MM.1S (cell line): ENCODE data around the gene DNTT.

Experiments
- DNase-seq: peaks from one replicate; pipeline ENCODE4 v3.0.0-alpha.2; 2015
- H2AFZ ChIP-seq: fragments of 300-600 bp; sonication (generic); 2 replicates; pipeline ENCODE4 v1.6.0; 2016; ENCODE audit warnings: antibody characterized with exemption, low read length
- H3F3A ChIP-seq: fragments of 300-600 bp; sonication (generic); 2 replicates; pipeline ENCODE4 v1.6.1; 2016; ENCODE audit warnings: mild to moderate bottlenecking, antibody characterized with exemption, low read length, moderate library complexity, mixed read lengths; ENCODE audit not compliant: insufficient read depth
- H3K27ac ChIP-seq: fragments of 300-600 bp; sonication (generic); 2 replicates; pipeline ENCODE4 v1.5.1; 2016; ENCODE audit warnings: mild to moderate bottlenecking, low read length
- H3K27me3 ChIP-seq: fragments of 300-600 bp; sonication (generic); replicated peaks from 2 replicates; pipeline ENCODE4 v1.6.0; 2016; ENCODE audit warnings: low read length; ENCODE audit not compliant: insufficient read depth
- H3K36me3 ChIP-seq: fragments of 300-600 bp; sonication (generic); replicated peaks from 2 replicates; pipeline ENCODE4 v1.6.1; 2016; ENCODE audit warnings: mild to moderate bottlenecking, low read length, mixed read lengths; ENCODE audit not compliant: insufficient read depth
- H3K4me1 ChIP-seq: fragments of 300-600 bp; sonication (generic); 2 replicates; pipeline ENCODE4 v1.6.1; 2016; ENCODE audit warnings: low read length, mixed read lengths
- H3K4me2 ChIP-seq: fragments of 300-600 bp; sonication (generic); 2 replicates; pipeline ENCODE4 v1.6.0; 2016; ENCODE audit warnings: low read depth, low read length
- H3K4me3 ChIP-seq: fragments of 300-600 bp; sonication (generic); 2 replicates; pipeline ENCODE4 v1.5.1; 2016; ENCODE audit warnings: low read length, mixed read lengths
- H3K79me2 ChIP-seq: fragments of 300-600 bp; sonication (generic); 2 replicates; pipeline ENCODE4 v1.6.1; 2016; ENCODE audit warnings: mixed run types, low read length, mixed read lengths
- H3K9ac ChIP-seq: fragments of 300-600 bp; sonication (generic); 2 replicates; pipeline ENCODE4 v1.6.1; 2016; ENCODE audit warnings: low read length, mixed read lengths
- H3K9me2 ChIP-seq: fragments of 300-600 bp; sonication (generic); replicated peaks from 2 replicates; pipeline ENCODE4 v1.6.1; 2016; ENCODE audit warnings: mild to moderate bottlenecking, low read length, mixed read lengths; ENCODE audit not compliant: insufficient read depth
- H3K9me3 ChIP-seq: fragments of 300-600 bp; sonication (generic); replicated peaks from 2 replicates; pipeline ENCODE4 v1.6.1; 2016; ENCODE audit warnings: mild to moderate bottlenecking, low read length, mixed read lengths; ENCODE audit not compliant: insufficient read depth
- H4K20me1 ChIP-seq: fragments of 300-600 bp; sonication (generic); 2 replicates; pipeline ENCODE4 v1.6.1; 2016; ENCODE audit warnings: mild to moderate bottlenecking, low read length, moderate library complexity, mixed read lengths; ENCODE audit not compliant: insufficient read depth
- EZH2 ChIP-seq: fragments of 300-600 bp; sonication (generic); optimal IDR thresholded peaks from 2 replicates; pipeline ENCODE3; 2017; ENCODE audit warnings: low read depth, mild to moderate bottlenecking, antibody characterized with exemption, low read length, mixed read lengths
- EZH2phosphoT487 ChIP-seq: fragments of 300-600 bp; sonication (generic); IDR thresholded peaks from 2 replicates; pipeline ENCODE4 v1.6.1; 2018; ENCODE audit warnings: antibody characterized with exemption, low read length
- TF ChIP-seq, protein P1 (sequence below): fragments of 300-600 bp; sonication (generic); IDR thresholded peaks from 2 replicates; pipeline ENCODE4 v1.5.1; 2016; ENCODE audit warnings: antibody characterized with exemption, low read length, mixed read lengths

DNTT gene

DNA sequence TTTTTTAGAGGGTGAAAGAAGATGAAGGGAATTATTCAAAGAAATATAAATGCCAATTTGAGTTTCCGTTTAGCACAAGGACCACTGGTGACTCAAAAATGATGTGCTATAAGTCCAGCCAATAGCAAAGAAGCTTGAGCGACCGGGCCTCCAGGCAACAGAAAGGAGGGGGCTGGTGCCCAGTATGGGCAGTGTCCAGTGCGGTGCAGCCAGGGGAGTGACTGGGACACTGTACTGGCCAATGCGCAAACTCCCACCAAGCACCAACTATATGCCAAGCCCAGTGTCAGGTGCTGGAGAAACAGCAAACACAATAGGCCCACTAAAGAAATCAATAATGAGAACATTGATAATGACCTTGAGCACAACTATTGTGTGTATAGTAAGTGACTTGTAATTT is 64.7 kb downstream of the DNTT start:
- Histone ChIP-seq H3K79me2 (no peaks in the 10 kb centered on the region), H4K20me1 (no peaks in the 10 kb centered on the region), H3F3A (no peaks in the 10 kb centered on the region), H3K4me3 (no peak overlapping the region), H3K36me3 (no peaks in the 10 kb centered on the region), H3K9me3 (no peaks in the 10 kb centered on the region), H3K27ac (no peak overlapping the region), H3K9ac (no peak overlapping the region), H2AFZ (no peak overlapping the region), H3K4me2 (no peak overlapping the region), H3K4me1 (no peaks in the 10 kb centered on the region), H3K27me3 (peaks cover 16% of the 10 kb centered on the region; the same call in 1 of the 2 replicates), H3K9me2 (no peaks in the 10 kb centered on the region)
- TF ChIP-seq EZH2, result no peak
- no peak for DNase-seq

DNA sequence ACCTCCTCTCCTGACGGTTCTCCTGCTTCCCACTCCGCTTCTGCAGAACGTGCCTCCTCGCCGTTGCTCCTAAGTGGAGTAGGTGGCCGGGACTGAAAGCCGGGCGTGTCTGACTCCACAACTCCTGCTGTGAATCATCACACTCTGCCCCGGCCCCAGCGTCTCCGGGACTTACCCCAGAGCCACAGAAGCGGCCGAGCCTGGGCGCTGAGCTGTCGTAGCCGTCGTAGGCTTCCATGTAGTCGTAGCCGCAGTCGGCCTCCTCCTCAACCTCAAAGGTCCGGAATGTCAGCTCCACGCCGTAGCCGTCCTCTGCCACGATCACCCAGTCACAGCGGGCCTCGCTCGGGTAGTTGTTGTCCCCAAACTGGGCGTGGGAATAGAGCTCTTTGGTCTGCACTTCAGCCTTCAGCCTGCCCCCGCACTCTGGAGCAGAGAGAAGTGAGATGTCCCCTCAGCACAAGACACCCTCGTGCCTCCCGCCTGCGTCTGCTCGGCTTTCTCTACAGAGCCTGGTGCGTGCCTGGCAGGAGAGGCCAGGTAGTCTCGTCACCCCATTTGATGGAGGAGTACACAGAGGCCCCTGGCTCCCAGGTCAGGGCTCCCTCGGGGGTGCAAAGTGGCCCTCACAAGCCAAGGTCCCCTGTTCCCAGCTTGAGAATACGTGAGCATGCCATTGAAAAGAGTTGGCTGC is 65.8 kb downstream of the DNTT start:
- peaks cover 22% of the 10 kb centered on the region; the same call in 1 of the 2 replicates for H3K27me3 ChIP-seq
- H3K9ac ChIP-seq, result no peak overlapping the region
- 0 out of 2 replicates have a peak, but pooled peaks cover 5% of the 10 kb centered on the region for H3K4me1 ChIP-seq
- no peak overlapping the region for H3K27ac ChIP-seq
- no peaks in the 10 kb centered on the region for H3K79me2 ChIP-seq
- H3K9me3 ChIP-seq, result no peaks in the 10 kb centered on the region
- no peak overlapping the region for H2AFZ ChIP-seq
- no peak for DNase-seq
- H3K36me3 ChIP-seq, result no peaks in the 10 kb centered on the region
- H3K9me2 ChIP-seq, result no peaks in the 10 kb centered on the region
- no peaks in the 10 kb centered on the region for H4K20me1 ChIP-seq
- H3K4me2 ChIP-seq, result no peak overlapping the region
- no peak for TF ChIP-seq EZH2phosphoT487
- TF ChIP-seq, protein P1, sequence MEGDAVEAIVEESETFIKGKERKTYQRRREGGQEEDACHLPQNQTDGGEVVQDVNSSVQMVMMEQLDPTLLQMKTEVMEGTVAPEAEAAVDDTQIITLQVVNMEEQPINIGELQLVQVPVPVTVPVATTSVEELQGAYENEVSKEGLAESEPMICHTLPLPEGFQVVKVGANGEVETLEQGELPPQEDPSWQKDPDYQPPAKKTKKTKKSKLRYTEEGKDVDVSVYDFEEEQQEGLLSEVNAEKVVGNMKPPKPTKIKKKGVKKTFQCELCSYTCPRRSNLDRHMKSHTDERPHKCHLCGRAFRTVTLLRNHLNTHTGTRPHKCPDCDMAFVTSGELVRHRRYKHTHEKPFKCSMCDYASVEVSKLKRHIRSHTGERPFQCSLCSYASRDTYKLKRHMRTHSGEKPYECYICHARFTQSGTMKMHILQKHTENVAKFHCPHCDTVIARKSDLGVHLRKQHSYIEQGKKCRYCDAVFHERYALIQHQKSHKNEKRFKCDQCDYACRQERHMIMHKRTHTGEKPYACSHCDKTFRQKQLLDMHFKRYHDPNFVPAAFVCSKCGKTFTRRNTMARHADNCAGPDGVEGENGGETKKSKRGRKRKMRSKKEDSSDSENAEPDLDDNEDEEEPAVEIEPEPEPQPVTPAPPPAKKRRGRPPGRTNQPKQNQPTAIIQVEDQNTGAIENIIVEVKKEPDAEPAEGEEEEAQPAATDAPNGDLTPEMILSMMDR, result no peak
- TF ChIP-seq EZH2, result no peak
- H3F3A ChIP-seq, result no peaks in the 10 kb centered on the region
- H3K4me3 ChIP-seq, result no peak overlapping the region

DNA sequence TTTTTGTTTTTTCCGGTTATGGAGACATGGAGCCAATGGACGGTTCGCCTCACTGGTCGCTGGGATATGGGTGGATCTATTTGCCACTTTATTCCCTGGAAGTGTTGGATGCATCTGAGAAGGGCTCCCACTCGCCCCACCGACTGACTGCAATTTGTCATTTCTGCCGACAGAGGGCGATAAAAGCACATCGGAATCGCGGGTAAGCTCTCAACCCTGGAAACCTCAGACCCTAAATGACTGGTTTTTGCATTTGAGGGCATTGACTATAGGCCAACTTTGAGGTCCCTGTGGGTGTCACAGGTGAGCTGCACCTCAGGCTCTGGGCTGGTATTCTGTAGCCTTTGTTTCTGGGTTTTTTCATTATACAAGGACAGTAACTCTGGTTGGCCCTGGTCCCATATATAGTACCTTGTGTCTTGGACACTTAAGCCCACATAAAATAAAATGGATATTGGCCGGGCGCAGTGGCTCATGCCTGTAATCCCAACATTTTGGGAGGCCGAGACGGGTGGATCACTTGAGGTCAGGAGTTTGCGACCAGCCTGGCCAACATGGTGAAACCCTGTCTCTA is 66.4 kb downstream of the DNTT start:
- no peaks in the 10 kb centered on the region for H4K20me1 ChIP-seq
- H3K9me3 ChIP-seq, result no peaks in the 10 kb centered on the region
- no peak overlapping the region for H3K4me3 ChIP-seq
- H3K36me3 ChIP-seq, result no peaks in the 10 kb centered on the region
- TF ChIP-seq, protein P1, result peak; percentile 89
- no peak for TF ChIP-seq EZH2phosphoT487
- H3K9me2 ChIP-seq, result no peaks in the 10 kb centered on the region
- no peaks in the 10 kb centered on the region for H3K79me2 ChIP-seq
- H3F3A ChIP-seq, result no peaks in the 10 kb centered on the region
- H2AFZ ChIP-seq, result no peak overlapping the region
- H3K27me3 ChIP-seq, result peaks cover 22% of the 10 kb centered on the region; the same call in 1 of the 2 replicates
- no peak overlapping the region for H3K4me2 ChIP-seq
- 0 out of 2 replicates have a peak, but pooled peaks cover 5% of the 10 kb centered on the region for H3K4me1 ChIP-seq
- DNase-seq, result peak; percentile 49
- H3K27ac ChIP-seq, result no peak overlapping the region
- H3K9ac ChIP-seq, result no peak overlapping the region

DNA sequence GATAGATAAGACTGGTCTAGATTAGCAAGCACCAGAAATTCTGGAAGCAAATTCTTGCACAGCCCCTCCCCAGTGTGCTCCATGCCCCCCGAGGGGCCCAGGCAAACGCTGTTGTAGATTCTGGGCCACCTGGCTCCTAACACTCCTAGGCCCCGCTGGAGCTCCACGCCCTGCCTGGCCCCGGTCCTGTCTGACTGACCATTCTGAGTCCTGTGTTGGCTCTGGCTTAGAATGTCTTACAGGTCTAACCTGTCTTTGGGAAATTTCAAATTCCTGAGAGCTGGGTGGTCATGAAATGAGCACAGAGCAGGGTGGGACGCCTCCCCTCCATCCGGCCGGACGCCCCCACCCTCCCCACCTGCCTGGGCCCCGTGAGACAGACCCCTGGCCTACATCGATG is 67.1 kb downstream of the DNTT start:
- Histone ChIP-seq H3K79me2 (no peaks in the 10 kb centered on the region), H3K4me3 (no peak overlapping the region), H3K36me3 (no peaks in the 10 kb centered on the region), H3K9me2 (no peaks in the 10 kb centered on the region), H2AFZ (no peak overlapping the region), H3K27me3 (peaks cover 22% of the 10 kb centered on the region; the same call in 1 of the 2 replicates), H3K4me2 (no peak overlapping the region), H3K4me1 (0 out of 2 replicates have a peak, but pooled peaks cover 5% of the 10 kb centered on the region), H3K27ac (no peak overlapping the region), H3F3A (no peaks in the 10 kb centered on the region), H4K20me1 (no peaks in the 10 kb centered on the region), H3K9ac (no peak overlapping the region), H3K9me3 (no peaks in the 10 kb centered on the region)
- no peak for TF ChIP-seq EZH2phosphoT487
- no peak for TF ChIP-seq EZH2
- TF ChIP-seq, protein P1, result no peak
- DNase-seq, result no peak
